HEK293 (cell line): ENCODE data around the gene FANK1.

Experiments
- OVOL3 ChIP-seq: fragments of 450-650 bp; formaldehyde crosslinking; IDR thresholded peaks from 2 replicates; pipeline ENCODE4 v1.5.1; 2016; ENCODE audit warnings: missing biosample characterization, missing genetic modification characterization
- SETDB1 ChIP-seq: IDR thresholded peaks from one replicate; pipeline ENCODE4 v1.6.1; 2017; ENCODE audit warnings: mild to moderate bottlenecking, low read length, moderate library complexity, mixed read lengths; ENCODE audit not compliant: insufficient read length
- SP3 ChIP-seq: fragments of 450-650 bp; formaldehyde crosslinking; IDR thresholded peaks from 2 replicates; pipeline ENCODE4 v1.5.1; 2016; ENCODE audit warnings: missing biosample characterization, missing genetic modification characterization
- YY2 ChIP-seq: fragments of 450-650 bp; formaldehyde crosslinking; IDR thresholded peaks from 2 replicates; pipeline ENCODE4 v1.5.1; 2016; ENCODE audit warnings: missing biosample characterization, missing genetic modification characterization
- ZBTB8A ChIP-seq: fragments of 450-650 bp; formaldehyde crosslinking; IDR thresholded peaks from 2 replicates; pipeline ENCODE4 v1.5.1; 2016; ENCODE audit warnings: missing biosample characterization, missing genetic modification characterization
- ZFP3 ChIP-seq: fragments of 450-650 bp; formaldehyde crosslinking; IDR thresholded peaks from 2 replicates; pipeline ENCODE4 v1.5.1; 2016; ENCODE audit warnings: low read depth, missing biosample characterization, missing genetic modification characterization
- ZFP37 ChIP-seq: fragments of 450-650 bp; formaldehyde crosslinking; IDR thresholded peaks from 2 replicates; pipeline ENCODE4 v1.5.1; 2016; ENCODE audit warnings: missing biosample characterization, missing genetic modification characterization
- ZNF19 ChIP-seq: fragments of 450-650 bp; formaldehyde crosslinking; IDR thresholded peaks from 2 replicates; pipeline ENCODE4; 2016; ENCODE audit warnings: missing biosample characterization, missing genetic modification characterization, low read depth
- ZNF214 ChIP-seq: fragments of 450-650 bp; formaldehyde crosslinking; IDR thresholded peaks from 2 replicates; pipeline ENCODE4 v1.5.1; 2017; ENCODE audit warnings: missing biosample characterization, mild to moderate bottlenecking, missing genetic modification characterization, borderline replicate concordance
- ZNF24 ChIP-seq: fragments of 450-650 bp; formaldehyde crosslinking; IDR thresholded peaks from 2 replicates; pipeline ENCODE4 v1.5.1; 2016; ENCODE audit warnings: missing biosample characterization, missing genetic modification characterization
- ZNF394 ChIP-seq: fragments of 450-650 bp; formaldehyde crosslinking; IDR thresholded peaks from 2 replicates; pipeline ENCODE4 v1.5.1; 2016; ENCODE audit warnings: missing biosample characterization, missing genetic modification characterization, mild to moderate bottlenecking, moderate library complexity, borderline replicate concordance
- ZNF416 ChIP-seq: fragments of 450-650 bp; formaldehyde crosslinking; IDR thresholded peaks from 2 replicates; pipeline ENCODE4 v1.5.1; 2016; ENCODE audit warnings: missing biosample characterization, missing genetic modification characterization
- ZNF510 ChIP-seq: fragments of 450-650 bp; formaldehyde crosslinking; IDR thresholded peaks from 2 replicates; pipeline ENCODE4 v1.5.1; 2018; ENCODE audit warnings: mild to moderate bottlenecking, missing genetic modification characterization, missing biosample characterization; ENCODE audit not compliant: insufficient replicate concordance
- ZNF555 ChIP-seq: fragments of 450-650 bp; formaldehyde crosslinking; conservative IDR thresholded peaks from 2 replicates; pipeline ENCODE4 v1.5.1; 2017; ENCODE audit warnings: missing biosample characterization, mild to moderate bottlenecking, missing genetic modification characterization, inconsistent platforms
- ZNF707 ChIP-seq: fragments of 450-650 bp; formaldehyde crosslinking; IDR thresholded peaks from 2 replicates; pipeline ENCODE4 v1.5.1; 2016; ENCODE audit warnings: missing biosample characterization, missing genetic modification characterization
- TF ChIP-seq, protein P1 (sequence below): fragments of 450-650 bp; formaldehyde crosslinking; optimal IDR thresholded peaks from 2 replicates; pipeline ENCODE3; 2016; ENCODE audit warnings: missing biosample characterization, mild to moderate bottlenecking, missing genetic modification characterization
- TF ChIP-seq, protein P2 (sequence below): fragments of 450-650 bp; formaldehyde crosslinking; IDR thresholded peaks from 2 replicates; pipeline ENCODE4 v1.5.1; 2016; ENCODE audit warnings: missing biosample characterization, missing genetic modification characterization
- TF ChIP-seq, protein P3 (sequence below): fragments of 450-650 bp; formaldehyde crosslinking; IDR thresholded peaks from 2 replicates; pipeline ENCODE4 v1.5.1; 2016; ENCODE audit warnings: missing biosample characterization, missing genetic modification characterization, low read depth
- TF ChIP-seq, protein P4 (sequence below): fragments of 450-650 bp; formaldehyde crosslinking; IDR thresholded peaks from 2 replicates; pipeline ENCODE4 v1.5.1; 2016; ENCODE audit warnings: missing biosample characterization, missing genetic modification characterization
- TF ChIP-seq, protein P5 (sequence below): fragments of 450-650 bp; IDR thresholded peaks from 2 replicates; pipeline ENCODE4 v1.5.1; 2018; ENCODE audit warnings: missing biosample characterization, mild to moderate bottlenecking, missing genetic modification characterization
- TF ChIP-seq, protein P6 (sequence below): fragments of 450-650 bp; formaldehyde crosslinking; IDR thresholded peaks from 2 replicates; pipeline ENCODE4 v1.5.1; 2016; ENCODE audit warnings: missing biosample characterization, missing genetic modification characterization

FANK1 gene

DNA sequence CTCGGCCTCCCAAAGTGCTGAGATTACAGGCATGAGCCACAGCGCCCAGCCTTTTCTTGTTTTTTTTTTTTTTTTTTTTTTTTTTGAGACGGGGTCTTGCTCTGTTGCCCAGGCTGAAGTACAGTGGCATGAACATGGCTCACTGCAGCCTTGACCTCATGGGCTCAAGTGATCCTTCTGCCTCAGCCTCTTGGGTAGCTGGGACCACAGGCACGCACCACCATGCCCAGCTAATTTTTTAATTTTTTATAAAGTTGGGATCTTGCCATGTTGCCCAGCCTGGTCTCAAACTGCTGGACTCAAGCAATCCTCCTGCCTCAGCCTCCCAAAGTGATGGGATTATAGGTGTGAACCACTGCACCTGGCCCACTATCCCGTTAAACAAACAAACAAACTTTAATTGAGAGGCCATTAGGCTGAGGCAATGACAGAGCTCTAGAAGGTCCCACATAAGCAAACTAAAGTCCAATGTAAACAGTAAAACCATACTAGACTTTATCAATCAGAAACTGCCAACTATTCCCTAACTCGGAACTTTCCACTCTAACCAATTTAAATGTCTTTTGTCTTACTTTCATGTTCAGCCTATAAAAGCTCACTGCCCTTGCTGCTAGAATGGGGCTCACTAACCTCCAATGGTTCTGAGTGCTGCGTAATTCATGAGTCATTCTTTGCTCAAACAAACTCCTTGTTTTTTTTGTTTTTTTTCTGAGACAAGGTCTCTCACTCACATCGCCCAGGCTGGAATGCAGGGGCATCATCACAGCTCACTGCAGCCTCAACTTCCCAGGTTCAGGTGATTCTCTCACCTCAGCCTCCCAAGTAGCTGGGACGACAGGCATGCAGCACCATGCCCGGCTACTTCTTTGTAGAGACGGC is 17.2 kb upstream of the FANK1 start (continued):
- TF ChIP-seq OVOL3 (tag by site-specific recombination) (peak; percentile 83; the same call in 1 of the 2 replicates), ZNF214 (tag by site-specific recombination) (no peak), ZFP3 (tag by site-specific recombination) (no peak), YY2 (tag by site-specific recombination) (no peak), SETDB1 (no peak), ZNF416 (tag by site-specific recombination) (no peak), ZNF19 (tag by site-specific recombination) (no peak), ZNF555 (tag by site-specific recombination) (no peak), ZNF707 (tag by site-specific recombination) (no peak), SP3 (tag by site-specific recombination) (peak; percentile 25; the same call in 1 of the 2 replicates), ZNF24 (no peak), ZFP37 (tag by site-specific recombination) (no peak), ZNF394 (no peak), ZBTB8A (no peak), ZNF510 (tag by site-specific recombination) (no peak)
- TF ChIP-seq, protein P1, sequence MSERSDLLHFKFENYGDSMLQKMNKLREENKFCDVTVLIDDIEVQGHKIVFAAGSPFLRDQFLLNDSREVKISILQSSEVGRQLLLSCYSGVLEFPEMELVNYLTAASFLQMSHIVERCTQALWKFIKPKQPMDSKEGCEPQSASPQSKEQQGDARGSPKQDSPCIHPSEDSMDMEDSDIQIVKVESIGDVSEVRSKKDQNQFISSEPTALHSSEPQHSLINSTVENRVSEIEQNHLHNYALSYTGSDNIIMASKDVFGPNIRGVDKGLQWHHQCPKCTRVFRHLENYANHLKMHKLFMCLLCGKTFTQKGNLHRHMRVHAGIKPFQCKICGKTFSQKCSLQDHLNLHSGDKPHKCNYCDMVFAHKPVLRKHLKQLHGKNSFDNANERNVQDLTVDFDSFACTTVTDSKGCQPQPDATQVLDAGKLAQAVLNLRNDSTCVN (tag by site-specific recombination), result no peak
- TF ChIP-seq, protein P2, sequence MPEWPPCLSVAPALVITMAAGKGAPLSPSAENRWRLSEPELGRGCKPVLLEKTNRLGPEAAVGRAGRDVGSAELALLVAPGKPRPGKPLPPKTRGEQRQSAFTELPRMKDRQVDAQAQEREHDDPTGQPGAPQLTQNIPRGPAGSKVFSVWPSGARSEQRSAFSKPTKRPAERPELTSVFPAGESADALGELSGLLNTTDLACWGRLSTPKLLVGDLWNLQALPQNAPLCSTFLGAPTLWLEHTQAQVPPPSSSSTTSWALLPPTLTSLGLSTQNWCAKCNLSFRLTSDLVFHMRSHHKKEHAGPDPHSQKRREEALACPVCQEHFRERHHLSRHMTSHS, result no peak
- TF ChIP-seq, protein P3, sequence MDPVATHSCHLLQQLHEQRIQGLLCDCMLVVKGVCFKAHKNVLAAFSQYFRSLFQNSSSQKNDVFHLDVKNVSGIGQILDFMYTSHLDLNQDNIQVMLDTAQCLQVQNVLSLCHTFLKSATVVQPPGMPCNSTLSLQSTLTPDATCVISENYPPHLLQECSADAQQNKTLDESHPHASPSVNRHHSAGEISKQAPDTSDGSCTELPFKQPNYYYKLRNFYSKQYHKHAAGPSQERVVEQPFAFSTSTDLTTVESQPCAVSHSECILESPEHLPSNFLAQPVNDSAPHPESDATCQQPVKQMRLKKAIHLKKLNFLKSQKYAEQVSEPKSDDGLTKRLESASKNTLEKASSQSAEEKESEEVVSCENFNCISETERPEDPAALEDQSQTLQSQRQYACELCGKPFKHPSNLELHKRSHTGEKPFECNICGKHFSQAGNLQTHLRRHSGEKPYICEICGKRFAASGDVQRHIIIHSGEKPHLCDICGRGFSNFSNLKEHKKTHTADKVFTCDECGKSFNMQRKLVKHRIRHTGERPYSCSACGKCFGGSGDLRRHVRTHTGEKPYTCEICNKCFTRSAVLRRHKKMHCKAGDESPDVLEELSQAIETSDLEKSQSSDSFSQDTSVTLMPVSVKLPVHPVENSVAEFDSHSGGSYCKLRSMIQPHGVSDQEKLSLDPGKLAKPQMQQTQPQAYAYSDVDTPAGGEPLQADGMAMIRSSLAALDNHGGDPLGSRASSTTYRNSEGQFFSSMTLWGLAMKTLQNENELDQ, result no peak
- TF ChIP-seq, protein P4, sequence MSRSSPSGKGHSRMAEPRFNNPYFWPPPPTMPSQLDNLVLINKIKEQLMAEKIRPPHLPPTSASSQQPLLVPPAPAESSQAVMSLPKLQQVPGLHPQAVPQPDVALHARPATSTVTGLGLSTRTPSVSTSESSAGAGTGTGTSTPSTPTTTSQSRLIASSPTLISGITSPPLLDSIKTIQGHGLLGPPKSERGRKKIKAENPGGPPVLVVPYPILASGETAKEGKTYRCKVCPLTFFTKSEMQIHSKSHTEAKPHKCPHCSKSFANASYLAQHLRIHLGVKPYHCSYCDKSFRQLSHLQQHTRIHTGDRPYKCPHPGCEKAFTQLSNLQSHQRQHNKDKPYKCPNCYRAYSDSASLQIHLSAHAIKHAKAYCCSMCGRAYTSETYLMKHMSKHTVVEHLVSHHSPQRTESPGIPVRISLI (tag by site-specific recombination), result peak; percentile 95
- TF ChIP-seq, protein P5, sequence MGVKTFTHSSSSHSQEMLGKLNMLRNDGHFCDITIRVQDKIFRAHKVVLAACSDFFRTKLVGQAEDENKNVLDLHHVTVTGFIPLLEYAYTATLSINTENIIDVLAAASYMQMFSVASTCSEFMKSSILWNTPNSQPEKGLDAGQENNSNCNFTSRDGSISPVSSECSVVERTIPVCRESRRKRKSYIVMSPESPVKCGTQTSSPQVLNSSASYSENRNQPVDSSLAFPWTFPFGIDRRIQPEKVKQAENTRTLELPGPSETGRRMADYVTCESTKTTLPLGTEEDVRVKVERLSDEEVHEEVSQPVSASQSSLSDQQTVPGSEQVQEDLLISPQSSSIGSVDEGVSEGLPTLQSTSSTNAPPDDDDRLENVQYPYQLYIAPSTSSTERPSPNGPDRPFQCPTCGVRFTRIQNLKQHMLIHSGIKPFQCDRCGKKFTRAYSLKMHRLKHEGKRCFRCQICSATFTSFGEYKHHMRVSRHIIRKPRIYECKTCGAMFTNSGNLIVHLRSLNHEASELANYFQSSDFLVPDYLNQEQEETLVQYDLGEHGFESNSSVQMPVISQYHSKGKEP (tag by site-specific recombination), result no peak
- TF ChIP-seq, protein P6, sequence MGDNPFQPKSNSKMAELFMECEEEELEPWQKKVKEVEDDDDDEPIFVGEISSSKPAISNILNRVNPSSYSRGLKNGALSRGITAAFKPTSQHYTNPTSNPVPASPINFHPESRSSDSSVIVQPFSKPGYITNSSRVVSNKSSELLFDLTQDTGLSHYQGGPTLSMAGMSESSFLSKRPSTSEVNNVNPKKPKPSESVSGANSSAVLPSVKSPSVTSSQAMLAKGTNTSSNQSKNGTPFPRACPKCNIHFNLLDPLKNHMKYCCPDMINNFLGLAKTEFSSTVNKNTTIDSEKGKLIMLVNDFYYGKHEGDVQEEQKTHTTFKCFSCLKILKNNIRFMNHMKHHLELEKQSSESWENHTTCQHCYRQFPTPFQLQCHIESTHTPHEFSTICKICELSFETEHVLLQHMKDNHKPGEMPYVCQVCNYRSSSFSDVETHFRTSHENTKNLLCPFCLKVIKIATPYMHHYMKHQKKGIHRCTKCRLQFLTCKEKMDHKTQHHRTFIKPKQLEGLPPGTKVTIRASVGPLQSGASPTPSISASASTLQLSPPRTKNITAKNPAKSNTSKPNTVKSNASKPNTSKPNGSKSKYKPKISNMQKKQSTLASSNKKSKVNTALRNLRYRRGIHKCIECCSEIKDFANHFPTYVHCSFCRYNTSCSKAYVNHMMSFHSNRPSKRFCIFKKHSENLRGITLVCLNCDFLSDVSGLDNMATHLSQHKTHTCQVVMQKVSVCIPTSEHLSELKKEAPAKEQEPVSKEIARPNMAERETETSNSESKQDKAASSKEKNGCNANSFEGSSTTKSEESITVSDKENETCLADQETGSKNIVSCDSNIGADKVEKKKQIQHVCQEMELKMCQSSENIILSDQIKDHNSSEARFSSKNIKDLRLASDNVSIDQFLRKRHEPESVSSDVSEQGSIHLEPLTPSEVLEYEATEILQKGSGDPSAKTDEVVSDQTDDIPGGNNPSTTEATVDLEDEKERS (tag by site-specific recombination), result no peak
